ENCODE data around the gene CCDC122. TPM values are rescaled to one million over a fixed set of nuclear protein-coding genes. Genes with fewer than 3 reads are reported as not detected.
"Not testable (repeated sequence)": the region's sequence is repeated elsewhere in the genome, so short reads cannot be mapped to it uniquely, and the experiment has no call there.

CCDC122 gene
- total RNA-seq, 2 experiments from 2014 or later, result 2.1 to 2.5 TPM

DNA sequence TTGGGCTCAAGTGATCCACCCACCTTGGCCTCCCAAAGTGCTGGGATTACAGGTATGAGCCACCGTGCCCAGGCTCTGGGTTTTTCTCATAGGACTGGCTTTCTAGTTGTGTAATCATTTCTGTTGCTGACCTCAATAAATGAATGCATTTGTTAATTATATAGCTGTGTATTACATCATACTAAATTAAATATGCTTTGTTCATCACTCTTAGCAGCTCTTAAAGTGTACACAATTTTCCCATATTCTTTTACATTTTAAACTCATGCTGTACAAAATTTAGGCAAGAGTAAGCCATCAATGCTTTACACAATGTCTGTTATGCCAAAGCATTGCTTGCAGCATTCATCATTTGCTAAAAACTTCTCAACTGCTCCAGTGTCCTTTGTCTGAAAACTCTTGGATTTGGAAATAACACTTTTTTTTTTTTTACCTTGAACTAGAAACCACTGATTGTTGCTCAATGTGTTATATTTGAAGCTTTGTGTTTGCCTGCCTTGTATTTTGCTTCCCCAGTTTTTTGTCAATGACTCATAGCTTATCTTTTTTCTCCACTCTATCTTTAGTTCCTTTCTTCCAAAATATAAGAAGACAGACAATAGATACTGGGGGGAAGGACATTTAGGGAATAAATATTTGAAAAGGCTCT lies 31.4 kb downstream of the CCDC122 start:
- peaks cover 40% of the 10 kb centered on the region for H3K36me3 Mint-ChIP-seq
- DNase-seq, result no peak
- no peak overlapping the region for H3K27ac Mint-ChIP-seq
- H3K27me3 Mint-ChIP-seq, result no peaks in the 10 kb centered on the region
- H3K4me3 Mint-ChIP-seq, result no peak overlapping the region
- peaks cover 35% of the 10 kb centered on the region for H3K9me3 Mint-ChIP-seq
- no peaks in the 10 kb centered on the region for H3K4me1 Mint-ChIP-seq

GRCh38 chr13:43846496-43847158 lies 32.9 kb downstream of the CCDC122 start:
- DNase-seq, result no peak
- no peaks in the 10 kb centered on the region for H3K27me3 Mint-ChIP-seq
- H3K4me1 Mint-ChIP-seq, result no peaks in the 10 kb centered on the region
- H3K9me3 Mint-ChIP-seq, result peaks cover 22% of the 10 kb centered on the region
- no peak overlapping the region for H3K27ac Mint-ChIP-seq
- H3K36me3 Mint-ChIP-seq, result peaks cover 26% of the 10 kb centered on the region
- H3K4me3 Mint-ChIP-seq, result no peak overlapping the region

GRCh38 chr13:43838909-43839308 lies 40.6 kb downstream of the CCDC122 start:
- no peak for DNase-seq
- Mint-ChIP-seq H3K36me3 (no peaks in the 10 kb centered on the region), H3K4me3 (no peak overlapping the region), H3K4me1 (no peaks in the 10 kb centered on the region), H3K27ac (no peak overlapping the region), H3K27me3 (no peaks in the 10 kb centered on the region), H3K9me3 (peaks cover 6% of the 10 kb centered on the region)

DNA sequence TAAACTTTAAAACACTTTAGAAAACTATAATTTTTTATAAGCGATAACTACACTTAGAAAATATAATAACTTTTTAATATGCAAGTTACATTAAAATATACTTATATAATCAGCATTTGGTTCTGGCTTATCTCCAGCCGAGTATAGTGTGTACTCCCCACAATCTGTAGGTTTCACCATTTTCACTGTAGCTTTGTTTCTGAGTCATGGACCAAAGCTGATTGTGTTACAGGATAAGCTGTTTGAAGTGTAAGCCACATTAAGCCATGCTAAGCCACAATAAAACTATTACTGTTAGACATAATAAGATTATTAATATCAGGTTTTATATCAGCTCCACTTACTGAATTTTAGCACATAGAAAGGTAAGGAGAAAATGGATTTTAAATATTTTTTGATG lies 43.8 kb downstream of the CCDC122 start:
- DNase-seq, result no peak
- no peak overlapping the region for H3K4me3 Mint-ChIP-seq
- no peak overlapping the region for H3K27ac Mint-ChIP-seq
- peaks cover 4% of the 10 kb centered on the region for H3K27me3 Mint-ChIP-seq
- H3K36me3 Mint-ChIP-seq, result no peaks in the 10 kb centered on the region
- peaks cover under 1% of the 10 kb centered on the region for H3K9me3 Mint-ChIP-seq
- H3K4me1 Mint-ChIP-seq, result no peaks in the 10 kb centered on the region

- DNase-seq, result no peak
- Mint-ChIP-seq H3K4me1 (no peaks in the 10 kb centered on the region), H3K27me3 (peaks cover 8% of the 10 kb centered on the region)
Observed at GRCh38 chr13:43831088-43831487, 48.5 kb downstream of the CCDC122 start.

DNA sequence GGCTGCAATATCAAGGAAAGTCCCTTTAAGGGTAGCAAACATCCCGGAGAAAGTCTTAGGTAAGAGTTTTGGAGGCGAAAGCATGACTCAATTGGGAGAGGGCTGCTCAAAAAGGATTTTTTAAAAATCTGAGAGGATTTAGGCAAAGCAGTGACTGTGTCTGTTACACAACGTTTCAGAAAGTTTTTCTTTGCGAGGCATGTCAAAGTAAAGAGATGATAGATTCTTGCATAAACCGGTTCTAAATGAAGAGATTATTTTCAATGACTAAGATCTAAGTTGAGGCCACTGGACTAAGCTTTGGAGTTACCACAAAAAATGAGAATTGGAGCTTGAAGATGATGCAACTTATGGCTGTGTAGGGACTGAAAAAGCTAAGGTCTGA lies 49.1 kb downstream of the CCDC122 start:
- H3K4me3 Mint-ChIP-seq, result no peak overlapping the region

More at GRCh38 chr13:43831088-43831487, 48.5 kb downstream of the CCDC122 start:
- H3K36me3 Mint-ChIP-seq, result no peaks in the 10 kb centered on the region
- no peaks in the 10 kb centered on the region for H3K9me3 Mint-ChIP-seq
- no peak overlapping the region for H3K4me3 Mint-ChIP-seq
- no peak overlapping the region for H3K27ac Mint-ChIP-seq

GRCh38 chr13:43824656-43825055 lies 54.9 kb downstream of the CCDC122 start:
- not testable (repeated sequence) for H3K9me3 Mint-ChIP-seq, H3K4me3 Mint-ChIP-seq, H3K27me3 Mint-ChIP-seq, H3K4me1 Mint-ChIP-seq, H3K36me3 Mint-ChIP-seq, DNase-seq, H3K27ac Mint-ChIP-seq

More for the DNA sequence above, 49.1 kb downstream of the CCDC122 start:
- no peaks in the 10 kb centered on the region for H3K9me3 Mint-ChIP-seq
- DNase-seq, result no peak
- H3K27me3 Mint-ChIP-seq, result peaks cover 8% of the 10 kb centered on the region
- no peaks in the 10 kb centered on the region for H3K36me3 Mint-ChIP-seq
- H3K27ac Mint-ChIP-seq, result no peak overlapping the region
- no peaks in the 10 kb centered on the region for H3K4me1 Mint-ChIP-seq

GRCh38 chr13:43822969-43823368 lies 56.6 kb downstream of the CCDC122 start:
- DNase-seq, result no peak
- H3K27ac Mint-ChIP-seq, result no peak overlapping the region
- no peaks in the 10 kb centered on the region for H3K9me3 Mint-ChIP-seq
- H3K4me3 Mint-ChIP-seq, result no peak overlapping the region
- peaks cover 11% of the 10 kb centered on the region for H3K27me3 Mint-ChIP-seq
- H3K36me3 Mint-ChIP-seq, result no peaks in the 10 kb centered on the region
- no peaks in the 10 kb centered on the region for H3K4me1 Mint-ChIP-seq

DNA sequence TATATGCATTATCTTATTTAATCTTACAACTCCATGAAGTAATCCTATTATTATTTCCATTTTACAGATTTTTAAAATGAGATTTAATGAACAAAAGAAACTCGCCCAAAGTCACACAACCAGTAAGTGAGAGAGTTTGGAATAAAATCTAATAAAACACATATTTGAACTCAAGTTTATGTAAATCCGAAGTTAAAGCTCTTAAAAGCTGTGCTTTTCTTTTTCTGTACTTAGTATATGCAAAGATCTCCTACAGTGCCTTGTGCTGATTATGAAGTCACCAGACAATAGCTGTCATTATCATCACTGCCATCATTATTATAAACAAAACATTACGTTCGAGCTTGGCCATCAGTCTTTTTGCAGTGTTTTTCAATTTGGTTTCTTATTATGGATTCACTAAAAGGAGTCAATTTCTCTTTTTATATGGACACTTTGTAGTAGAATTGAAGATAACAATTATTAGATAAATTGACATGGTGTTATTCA lies 63.1 kb downstream of the CCDC122 start:
- H3K4me1 Mint-ChIP-seq, result no peaks in the 10 kb centered on the region

DNA sequence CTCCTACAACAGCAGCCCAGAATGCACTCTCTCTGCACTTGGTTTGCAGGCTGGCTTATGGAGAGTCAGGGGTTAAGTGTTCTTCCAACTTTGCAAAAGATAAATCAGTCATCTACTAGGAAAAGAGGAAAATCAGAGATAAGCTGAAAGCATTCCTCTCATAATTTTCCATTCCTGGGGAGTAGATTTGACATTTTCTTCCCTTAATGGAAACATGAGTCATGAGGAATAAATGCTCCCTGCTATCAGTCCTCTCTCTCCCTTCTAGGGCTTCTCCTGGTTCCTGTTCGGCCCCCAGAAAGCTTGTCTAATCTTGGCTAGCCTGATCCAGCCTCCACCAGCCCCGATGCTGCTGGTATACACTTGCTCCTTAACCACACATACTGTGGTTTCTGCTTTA lies 64.3 kb downstream of the CCDC122 start:
- Mint-ChIP-seq H3K9me3 (no peaks in the 10 kb centered on the region), H3K27ac (no peak overlapping the region), H3K4me1 (no peaks in the 10 kb centered on the region), H3K4me3 (no peak overlapping the region), H3K36me3 (no peaks in the 10 kb centered on the region), H3K27me3 (peaks cover 25% of the 10 kb centered on the region)
- no peak for DNase-seq

More for the DNA sequence above, 63.1 kb downstream of the CCDC122 start:
- H3K27ac Mint-ChIP-seq, result no peak overlapping the region
- no peaks in the 10 kb centered on the region for H3K9me3 Mint-ChIP-seq
- DNase-seq, result no peak
- no peaks in the 10 kb centered on the region for H3K36me3 Mint-ChIP-seq
- no peak overlapping the region for H3K4me3 Mint-ChIP-seq
- H3K27me3 Mint-ChIP-seq, result peaks cover 25% of the 10 kb centered on the region

DNA sequence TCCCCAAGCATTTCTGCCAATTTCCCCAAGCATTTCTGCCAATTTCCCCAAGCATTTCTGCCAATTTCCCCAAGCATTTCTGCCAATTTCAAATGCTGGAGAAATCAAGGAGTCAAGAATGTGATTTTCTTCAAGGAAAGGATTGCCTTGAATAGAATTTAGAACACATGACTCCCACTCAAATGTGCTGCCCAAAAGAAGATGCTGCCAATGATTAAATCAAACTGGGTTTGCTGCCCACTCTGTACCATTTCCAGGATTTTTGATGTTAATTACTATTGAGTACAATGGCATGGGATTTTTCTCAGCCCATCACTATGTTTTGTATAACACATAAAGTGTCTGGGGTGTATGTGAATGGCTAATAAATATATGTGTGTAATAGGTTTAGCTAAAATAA lies 70.9 kb downstream of the CCDC122 start:
- Mint-ChIP-seq H3K9me3 (no peaks in the 10 kb centered on the region), H3K36me3 (no peaks in the 10 kb centered on the region), H3K4me3 (no peak overlapping the region), H3K4me1 (peaks cover 4% of the 10 kb centered on the region), H3K27me3 (peaks cover 20% of the 10 kb centered on the region), H3K27ac (no peak overlapping the region)
- no peak for DNase-seq

- Mint-ChIP-seq H3K4me3 (no peak overlapping the region), H3K9me3 (no peaks in the 10 kb centered on the region), H3K27ac (no peak overlapping the region), H3K27me3 (peaks cover 9% of the 10 kb centered on the region), H3K36me3 (no peaks in the 10 kb centered on the region), H3K4me1 (peaks cover 4% of the 10 kb centered on the region)
- DNase-seq, result no peak
Observed at GRCh38 chr13:43805681-43806128, 73.8 kb downstream of the CCDC122 start.

DNA sequence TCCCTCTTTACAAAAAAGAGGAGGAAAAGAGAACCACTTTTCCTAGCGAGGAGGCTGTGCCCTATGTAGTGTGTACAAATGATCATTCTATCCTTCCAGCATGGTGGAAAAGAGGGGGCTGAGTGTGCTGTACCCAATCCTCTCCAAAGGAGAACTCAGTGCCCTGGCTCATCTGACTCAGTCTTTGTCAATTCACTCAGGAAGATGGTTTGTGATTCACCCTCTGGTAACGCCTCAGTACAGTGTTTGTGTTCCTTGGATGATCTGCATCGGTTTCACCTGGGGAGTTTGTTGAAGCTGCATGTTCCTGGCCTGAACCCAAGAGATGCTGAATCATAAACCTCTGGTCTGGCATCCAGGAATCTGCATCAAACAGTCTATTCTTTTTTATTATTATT lies 74.5 kb downstream of the CCDC122 start:
- no peak overlapping the region for H3K4me3 Mint-ChIP-seq
- no peak for DNase-seq
- no peak overlapping the region for H3K27ac Mint-ChIP-seq
- H3K36me3 Mint-ChIP-seq, result no peaks in the 10 kb centered on the region
- peaks cover 4% of the 10 kb centered on the region for H3K4me1 Mint-ChIP-seq
- peaks cover 9% of the 10 kb centered on the region for H3K27me3 Mint-ChIP-seq
- H3K9me3 Mint-ChIP-seq, result no peaks in the 10 kb centered on the region

GRCh38 chr13:43804461-43805070 lies 75.0 kb downstream of the CCDC122 start:
- no peak overlapping the region for H3K27ac Mint-ChIP-seq
- H3K36me3 Mint-ChIP-seq, result no peaks in the 10 kb centered on the region
- no peak overlapping the region for H3K4me3 Mint-ChIP-seq
- H3K9me3 Mint-ChIP-seq, result no peaks in the 10 kb centered on the region
- peaks cover 4% of the 10 kb centered on the region for H3K4me1 Mint-ChIP-seq
- no peak for DNase-seq
- peaks cover 9% of the 10 kb centered on the region for H3K27me3 Mint-ChIP-seq

DNA sequence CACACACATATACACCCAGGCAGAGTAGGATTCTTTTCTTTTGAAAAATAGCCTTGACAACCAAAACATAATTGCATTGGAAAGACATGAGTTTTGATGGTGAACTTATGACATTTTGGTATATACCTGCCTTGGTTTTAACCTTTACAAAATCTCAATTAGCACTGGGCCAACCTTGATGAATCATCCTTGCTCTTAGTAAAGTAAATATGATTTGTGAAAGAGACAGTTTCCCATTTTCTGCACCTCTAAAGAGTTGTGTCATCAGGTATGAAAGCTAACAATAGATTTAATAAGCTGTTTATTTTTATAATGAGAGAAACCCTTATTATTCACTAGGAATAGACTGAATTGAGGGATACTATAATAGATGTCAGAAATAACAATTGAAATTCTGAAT lies 77.0 kb downstream of the CCDC122 start:
- no peaks in the 10 kb centered on the region for H3K9me3 Mint-ChIP-seq
- peaks cover 4% of the 10 kb centered on the region for H3K4me1 Mint-ChIP-seq
- H3K27me3 Mint-ChIP-seq, result peaks cover 16% of the 10 kb centered on the region
- no peaks in the 10 kb centered on the region for H3K36me3 Mint-ChIP-seq
- no peak overlapping the region for H3K27ac Mint-ChIP-seq
- DNase-seq, result no peak
- H3K4me3 Mint-ChIP-seq, result no peak overlapping the region
